Activated naive CD4-positive, alpha-beta T cell treated with anti-CD3 and anti-CD28 coated beads, Interleukin-2, amount 50 U/mL, for 72 hours (primary cell): ENCODE measurements around the gene PROSER2. TPM values are rescaled to one million over a fixed set of nuclear protein-coding genes. Genes with fewer than 3 reads are reported as not detected.

ENCODE experiments used
- ATAC-seq, 2 donors: fragments of 150-1000 bp; cut with Tn5 transposase; 2 replicates each; pipeline ENCODE4 v1.10.0; 2021; ENCODE audit warnings: mild to moderate bottlenecking in 2 of 2, moderate library complexity in 2 of 2
- DNase-seq, 2 donors: peaks; one replicate each; pipeline ENCODE4 v3.0.0; 2021 to 2022; ENCODE audit warnings: low spot score in 2 of 2
- H3K27ac Mint-ChIP-seq, 2 donors: one replicate each; pipeline ENCODE4 v1.8.0; 2022; ENCODE audit warnings: mild to moderate bottlenecking in 2 of 2, mixed read lengths in 2 of 2
- H3K36me3 Mint-ChIP-seq, 2 donors: one replicate each; pipeline ENCODE4 v1.8.0; 2022; ENCODE audit warnings: mixed read lengths in 2 of 2
- H3K9me3 Mint-ChIP-seq, 2 donors: one replicate each; pipeline ENCODE4 v1.8.0; 2022; ENCODE audit warnings: mixed read lengths in 2 of 2
- total RNA-seq, 2 donors: library from RNA; stranded (reverse); gene quantifications; one replicate each; pipeline ENCODE4 v1.2.3, GENCODE V29; 2022

The PROSER2 gene
- total RNA-seq, 2 donors from 2014 or later: 0.55 to 1.2 TPM

DNA sequence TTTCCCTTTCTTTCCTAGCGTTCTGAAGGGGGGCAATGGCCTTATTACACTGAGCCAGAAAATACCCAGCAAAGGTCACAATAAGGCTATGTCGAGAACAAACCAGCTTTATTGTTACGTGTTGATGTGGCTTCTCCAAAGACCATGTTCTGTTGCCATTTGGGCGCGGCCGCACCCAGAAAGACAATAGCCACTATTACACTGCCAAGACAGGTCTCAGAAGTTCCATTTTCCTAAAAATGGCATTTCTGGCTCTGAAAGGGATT lies 77.8 kb downstream of the PROSER2 start:
- DNase-seq (no peak), ATAC-seq (no peak)
- H3K9me3 Mint-ChIP-seq: no peaks in the 10 kb centered on the region
- no peak overlapping the region for H3K27ac Mint-ChIP-seq
- H3K36me3 Mint-ChIP-seq: no peaks in the 10 kb centered on the region

DNA sequence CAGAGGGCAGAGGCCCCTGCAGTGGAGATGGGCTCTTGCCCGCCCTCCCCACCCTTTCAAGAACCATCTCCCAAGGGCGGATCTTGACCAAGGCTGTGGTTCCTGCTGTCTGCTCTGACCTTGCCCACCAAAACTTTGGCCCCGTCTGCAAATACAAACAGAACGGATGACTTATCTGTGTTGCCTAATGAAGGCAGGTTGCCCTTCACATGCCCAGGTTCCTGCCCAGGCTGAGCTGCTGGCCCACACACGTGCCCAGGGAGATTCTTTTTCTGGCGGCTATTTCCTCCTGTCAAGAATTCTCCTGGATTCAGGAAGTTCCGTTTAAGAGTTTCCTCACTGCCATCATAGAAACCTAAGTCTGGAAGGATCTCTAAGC lies 78.3 kb downstream of the PROSER2 start:
- no peaks in the 10 kb centered on the region for H3K9me3 Mint-ChIP-seq
- H3K36me3 Mint-ChIP-seq: no peaks in the 10 kb centered on the region
- ATAC-seq: no peak
- H3K27ac Mint-ChIP-seq: no peak overlapping the region
- DNase-seq: no peak

DNA sequence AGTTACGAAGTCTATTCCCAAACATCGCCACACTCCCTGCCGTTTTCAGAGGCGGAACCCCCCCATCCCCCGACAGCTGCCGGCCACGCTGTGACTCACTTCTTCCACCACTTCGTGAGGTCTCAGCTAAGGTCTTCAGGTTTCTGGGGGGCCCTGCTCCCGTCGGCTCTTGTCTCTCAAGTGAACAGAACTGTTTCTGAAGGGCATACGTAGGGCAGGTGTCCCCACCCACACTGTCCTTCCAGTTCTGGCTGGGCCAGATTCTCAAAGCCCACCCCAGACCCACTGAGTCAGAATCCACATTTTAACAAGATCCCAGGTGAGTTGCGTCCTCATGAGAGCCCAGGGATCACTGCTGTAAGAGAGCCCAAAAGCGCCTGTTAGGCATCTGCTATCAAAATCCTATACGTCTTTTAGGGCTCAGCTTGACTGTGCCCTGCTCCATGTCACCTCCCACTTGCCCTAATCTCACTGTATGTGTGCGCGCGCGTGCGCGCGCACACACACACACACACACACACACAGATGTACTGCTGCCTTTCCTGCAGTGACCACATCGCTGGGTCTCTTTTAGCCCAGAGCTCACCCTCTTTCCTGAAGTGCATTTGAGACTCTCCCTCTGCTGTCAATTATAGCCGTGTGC lies 78.8 kb downstream of the PROSER2 start:
- Mint-ChIP-seq H3K36me3 (no peaks in the 10 kb centered on the region), H3K27ac (no peak overlapping the region), H3K9me3 (no peaks in the 10 kb centered on the region)
- ATAC-seq (no peak), DNase-seq (no peak)

DNA sequence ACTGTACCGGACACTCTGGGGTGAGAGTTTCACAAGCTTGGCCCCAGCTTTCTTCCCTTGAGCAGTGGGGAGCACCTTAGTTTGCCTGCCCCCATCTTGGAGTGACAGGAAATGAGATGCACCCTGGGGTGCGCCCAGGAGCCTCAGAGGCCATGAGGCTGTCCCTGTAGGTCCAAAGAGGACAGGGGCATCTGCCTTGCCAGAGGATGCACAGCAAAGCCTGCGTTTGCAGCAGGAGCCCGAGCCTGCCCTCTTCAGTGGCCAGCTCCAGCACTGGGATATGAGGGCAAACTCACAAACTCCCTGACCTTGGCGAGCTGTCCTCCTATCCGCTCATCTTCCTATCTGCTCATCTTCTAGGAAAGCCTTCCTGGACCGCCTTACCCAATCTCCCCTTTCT lies 79.5 kb downstream of the PROSER2 start:
- H3K9me3 Mint-ChIP-seq: no peaks in the 10 kb centered on the region
- ATAC-seq (no peak), DNase-seq (no peak)
- H3K36me3 Mint-ChIP-seq: no peaks in the 10 kb centered on the region
- no peak overlapping the region for H3K27ac Mint-ChIP-seq

DNA sequence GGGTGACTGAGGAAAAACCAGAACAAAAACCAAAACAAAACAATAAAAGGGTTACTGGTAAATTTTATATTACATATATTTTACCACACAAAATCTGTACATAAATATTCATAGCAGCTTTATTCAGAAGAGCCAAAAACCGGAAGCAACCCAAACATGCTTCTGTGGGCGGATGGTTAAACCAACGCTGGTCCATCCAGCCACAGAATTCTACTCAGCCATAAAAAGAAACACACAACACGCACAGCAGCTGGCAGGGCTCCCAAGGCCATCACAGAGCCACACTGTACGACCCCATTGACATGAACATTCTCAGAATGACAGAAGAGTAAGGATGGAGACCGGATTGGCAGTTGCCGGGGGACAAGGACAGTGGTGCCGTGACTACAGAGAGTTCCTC lies 83.6 kb downstream of the PROSER2 start:
- Mint-ChIP-seq H3K27ac (no peak overlapping the region), H3K9me3 (no peaks in the 10 kb centered on the region), H3K36me3 (no peaks in the 10 kb centered on the region)
- no peak for DNase-seq
- no peak for ATAC-seq

DNA sequence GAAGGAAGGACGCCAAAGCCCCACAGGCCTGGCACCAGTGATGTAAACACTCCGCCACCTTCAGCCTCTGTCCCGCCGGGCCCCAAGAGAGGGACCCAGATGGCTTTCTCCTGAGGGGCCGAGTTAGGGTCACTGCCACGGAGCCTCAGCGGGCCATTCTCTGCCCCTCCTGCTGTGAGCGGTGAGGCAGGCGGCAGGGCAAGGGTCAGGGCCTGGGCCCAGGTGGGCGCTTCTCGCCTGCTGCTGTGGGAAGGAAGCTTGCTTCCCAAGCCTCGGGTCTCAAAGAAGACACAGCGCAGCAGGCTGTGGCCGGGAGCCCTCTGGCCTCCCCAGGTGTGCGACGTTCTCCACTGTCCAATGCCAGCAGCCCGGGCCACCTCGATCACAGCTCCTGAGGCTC lies 84.8 kb downstream of the PROSER2 start:
- no peak overlapping the region for H3K27ac Mint-ChIP-seq
- ATAC-seq: no peak
- no peaks in the 10 kb centered on the region for H3K36me3 Mint-ChIP-seq
- no peak for DNase-seq
- no peaks in the 10 kb centered on the region for H3K9me3 Mint-ChIP-seq

DNA sequence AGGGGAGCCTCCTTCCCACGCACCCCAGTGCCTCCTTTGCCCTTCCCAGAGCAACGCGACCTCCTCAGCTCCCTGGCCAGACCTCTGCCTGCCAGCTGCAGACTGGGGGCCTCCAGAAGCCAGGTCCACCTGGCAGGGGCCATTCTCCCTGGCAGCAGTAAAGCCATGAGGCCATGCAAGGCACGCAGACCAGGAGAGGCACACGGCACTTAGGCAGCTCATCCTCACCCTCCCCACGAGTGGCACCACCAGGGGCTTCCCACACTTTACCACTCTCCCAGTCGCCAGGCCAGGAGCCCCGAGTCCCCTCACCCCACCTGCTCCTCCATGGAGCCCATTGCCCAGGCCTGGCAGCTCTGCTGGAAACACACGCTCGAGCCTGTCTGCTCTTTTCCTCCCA lies 85.4 kb downstream of the PROSER2 start:
- no peak for DNase-seq
- no peak overlapping the region for H3K27ac Mint-ChIP-seq
- H3K9me3 Mint-ChIP-seq: no peaks in the 10 kb centered on the region
- no peak for ATAC-seq
- H3K36me3 Mint-ChIP-seq: no peaks in the 10 kb centered on the region

DNA sequence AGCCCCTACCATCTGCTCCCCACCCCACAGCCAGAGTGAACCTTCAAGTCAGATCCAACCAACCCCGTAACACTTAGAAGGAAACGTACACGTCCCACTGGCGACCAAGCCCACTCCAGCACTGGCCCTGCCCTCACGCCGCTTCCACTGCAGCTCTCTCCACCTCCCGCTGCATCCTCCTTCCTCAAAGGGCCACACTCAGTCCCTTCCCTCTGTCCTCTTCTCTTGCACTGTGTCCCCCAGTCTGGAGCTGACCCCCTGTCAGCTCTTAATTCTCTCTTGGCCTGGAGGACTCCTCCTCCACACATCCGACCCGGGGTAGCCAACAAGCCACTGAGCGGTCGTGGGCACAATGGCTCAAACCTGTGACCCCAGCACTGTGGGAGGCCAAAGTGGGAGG lies 85.8 kb downstream of the PROSER2 start:
- Mint-ChIP-seq H3K27ac (no peak overlapping the region), H3K9me3 (no peaks in the 10 kb centered on the region), H3K36me3 (no peaks in the 10 kb centered on the region)
- ATAC-seq (no peak), DNase-seq (no peak)

DNA sequence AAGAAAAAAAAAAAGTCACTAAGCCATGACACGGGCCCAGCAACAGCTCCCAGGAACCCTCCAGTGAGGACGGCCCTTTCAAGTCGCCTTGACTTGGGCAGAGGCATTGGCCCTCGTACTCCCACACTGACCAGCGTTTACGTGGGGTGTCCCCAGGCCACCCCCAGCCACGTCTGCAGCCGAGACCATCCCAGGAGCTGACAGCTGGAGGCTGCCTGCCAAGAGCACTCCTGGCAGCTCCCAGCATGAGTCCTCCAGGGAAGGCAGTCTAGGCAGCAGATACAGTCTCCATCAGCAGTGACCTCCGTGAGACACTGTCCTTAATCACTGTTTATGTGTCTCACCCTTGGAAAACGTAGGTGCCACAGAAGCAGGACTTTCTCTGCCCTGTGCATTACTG lies 86.5 kb downstream of the PROSER2 start:
- no peak overlapping the region for H3K27ac Mint-ChIP-seq
- H3K9me3 Mint-ChIP-seq: no peaks in the 10 kb centered on the region
- no peak for DNase-seq
- no peaks in the 10 kb centered on the region for H3K36me3 Mint-ChIP-seq
- ATAC-seq: peak in 1 of 2 donors; percentile 11

DNA sequence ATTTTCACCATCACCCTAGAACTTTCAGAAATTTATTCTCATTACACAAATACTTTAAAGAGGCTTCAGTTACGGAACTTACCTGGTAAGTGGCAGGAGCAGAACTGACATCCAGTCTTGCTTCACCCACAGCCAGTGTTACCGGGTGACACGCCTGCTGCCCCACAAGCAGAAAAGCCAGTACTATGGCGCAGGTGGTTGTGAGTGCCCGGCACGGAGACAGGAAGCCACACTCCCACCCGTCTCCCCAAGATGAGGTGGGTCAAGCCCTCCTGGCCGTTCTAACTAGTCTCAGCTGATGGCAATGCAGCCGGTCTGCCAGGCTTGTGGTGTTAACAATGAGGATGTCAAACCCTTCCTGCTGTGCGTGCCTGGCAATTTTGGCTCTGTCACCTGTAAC lies 86.9 kb downstream of the PROSER2 start:
- Mint-ChIP-seq H3K9me3 (no peaks in the 10 kb centered on the region), H3K27ac (no peak overlapping the region), H3K36me3 (no peaks in the 10 kb centered on the region)
- no peak for ATAC-seq
- DNase-seq: peak in 1 of 2 donors; percentile 4

DNA sequence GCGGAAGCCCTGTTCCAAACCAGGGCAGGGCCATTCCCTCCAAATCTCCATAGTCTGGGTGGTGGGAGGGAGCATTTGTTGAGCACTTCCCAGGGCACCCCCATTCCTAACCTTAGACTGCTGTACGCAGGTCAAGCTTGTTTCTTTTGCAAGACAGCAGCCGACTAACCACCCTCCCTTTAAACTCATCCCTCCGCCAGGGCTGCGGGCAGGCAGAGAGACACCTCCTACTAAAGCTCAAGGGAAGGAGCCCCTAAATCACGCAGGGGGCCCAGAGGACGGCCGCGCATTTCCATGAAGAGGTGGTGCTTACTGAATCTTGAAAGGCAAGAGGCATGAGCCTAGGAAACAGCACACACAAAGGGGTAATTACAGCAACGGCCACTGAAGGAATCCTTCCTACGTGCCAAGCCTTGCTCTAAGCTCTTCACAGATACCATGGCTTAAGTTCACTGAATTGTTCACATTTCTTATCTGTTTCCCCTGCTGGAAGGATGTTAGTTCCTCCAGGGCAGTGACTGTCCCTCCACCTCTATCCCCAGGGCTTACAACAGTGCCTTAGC lies 90.0 kb downstream of the PROSER2 start:
- no peak for ATAC-seq
- Mint-ChIP-seq H3K27ac (no peak overlapping the region), H3K9me3 (no peaks in the 10 kb centered on the region), H3K36me3 (no peaks in the 10 kb centered on the region)
- no peak for DNase-seq

DNA sequence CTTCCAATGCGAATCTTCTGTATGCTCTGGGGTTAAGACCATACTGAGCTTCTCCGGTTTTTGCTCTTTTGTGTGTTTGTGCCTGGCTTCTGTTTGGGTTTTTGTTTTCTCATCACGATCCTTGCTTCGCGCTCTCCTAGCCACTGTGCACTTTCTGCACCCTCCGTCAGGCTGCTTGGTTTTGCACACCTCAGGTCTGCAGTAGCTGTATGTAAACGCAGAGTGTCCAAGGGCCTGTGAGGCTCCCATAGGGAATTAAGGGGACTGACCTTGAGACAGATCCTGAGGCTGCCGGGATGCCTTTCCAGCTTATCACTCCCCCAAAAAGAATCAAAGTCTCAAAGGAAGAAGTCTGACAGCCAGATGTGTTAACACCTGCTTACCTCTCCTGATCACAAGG lies 95.2 kb downstream of the PROSER2 start:
- Mint-ChIP-seq H3K9me3 (no peaks in the 10 kb centered on the region), H3K36me3 (peaks cover 11 to 13% of the 10 kb centered on the region in 2 donors), H3K27ac (peak overlapping the region in 1 of 2 donors; percentile 18)
- no peak for ATAC-seq
- no peak for DNase-seq

DNA sequence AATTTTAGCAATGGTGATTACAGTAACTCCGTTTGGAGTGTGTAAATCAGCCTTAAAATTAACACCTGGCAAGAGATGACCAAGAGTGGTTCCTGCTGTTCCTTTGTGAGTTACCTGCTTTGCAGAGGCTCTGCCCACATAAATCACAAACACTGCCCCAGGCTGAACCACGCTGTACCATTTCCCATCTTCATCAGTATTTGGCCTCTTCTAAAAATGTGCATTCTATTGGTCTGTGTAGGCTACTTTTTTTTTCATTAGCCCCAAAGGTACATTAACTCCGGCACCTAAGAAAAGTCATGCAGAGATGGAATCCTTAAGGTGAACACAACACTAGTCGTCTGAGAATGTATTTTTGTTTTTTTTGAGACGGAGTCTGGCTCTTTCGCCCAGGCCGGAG lies 96.1 kb downstream of the PROSER2 start:
- ATAC-seq (no peak), DNase-seq (no peak)
- Mint-ChIP-seq H3K9me3 (no peaks in the 10 kb centered on the region), H3K27ac (peak overlapping the region in 1 of 2 donors; percentile 9), H3K36me3 (peaks cover 11 to 13% of the 10 kb centered on the region in 2 donors)

Other genes starting within 250 kb of the PROSER2 start
- 1 to 10 TPM; 1.3 to 3.3 TPM for gene USP6NL, start 211.7 kb upstream of the PROSER2 start, total RNA-seq
- 1 to 10 TPM in 1 of 2 donors, under 1 TPM in 1; 0.41 to 1.8 TPM for gene ECHDC3, start 81.0 kb upstream of the PROSER2 start, total RNA-seq
- gene UPF2, start 219.5 kb downstream of the PROSER2 start, total RNA-seq: 10 to 100 TPM; 40.1 to 42.8 TPM
- gene DHTKD1, start 245.6 kb downstream of the PROSER2 start, total RNA-seq: 10 to 100 TPM; 19.8 to 27.0 TPM